ENCODE measurements around the gene PRELID2.

The PRELID2 gene

DNA sequence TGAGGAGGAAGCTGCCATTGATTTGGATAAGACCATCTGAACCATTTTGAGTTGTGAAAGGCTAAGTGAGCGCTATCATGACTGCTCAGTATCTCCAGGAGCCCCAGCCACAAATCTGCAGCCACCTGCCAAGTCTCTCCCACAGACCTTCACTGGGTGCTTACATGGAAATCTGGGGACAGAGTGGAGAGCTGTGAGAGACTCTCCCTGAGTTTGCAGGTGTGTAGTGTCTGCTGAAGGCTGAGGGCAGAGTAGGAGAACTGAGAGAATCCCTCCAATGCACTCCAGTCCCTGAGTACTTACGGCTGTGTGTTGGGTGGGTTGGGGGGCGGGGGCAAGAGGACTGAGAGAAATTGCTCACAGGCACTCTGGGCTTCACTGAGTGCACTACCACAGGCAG is 123.7 kb downstream of the PRELID2 start:
- TF ChIP-seq CTCF (conservative IDR thresholded peaks at IDR 0.05) = no peak

More for the DNA sequence above, 123.7 kb downstream of the PRELID2 start:
- no peak overlapping the region for H3K27ac ChIP-seq

Measured in VCaP (cell line).